Endothelial cell of umbilical vein (primary cell): ENCODE data around the gene CTBP2. TPM values are rescaled to one million over a fixed set of nuclear protein-coding genes. Genes with fewer than 3 reads are reported as not detected.

Source experiments
- BruUV-seq: library from RNA; stranded (reverse); fragments of 400-500 nt; replicated peaks from 2 replicates; lab custom pipeline; 2021; lab: Mats Ljungman, UMichigan
- CTCF ChIA-PET: fragments of 300-600, 350-600 bp; sonication (Branson Sonifier 250); formaldehyde crosslinking; loops from one replicate; lab custom pipeline; 2021; ENCODE audit warnings: antibody characterized with exemption, inconsistent platforms; lab: Charles Lee
- POLR2A ChIA-PET: fragments of 300-600, 350-600 bp; sonication (Branson Sonifier 250); formaldehyde crosslinking; loops from one replicate; lab custom pipeline; 2021; ENCODE audit warnings: antibody characterized with exemption, inconsistent platforms; lab: Charles Lee
- DNase-seq: peaks from one replicate; pipeline ENCODE4 v3.0.0-alpha.2; 2011; ENCODE audit warnings: low read depth, low spot score
- FAIRE-seq: peaks from 2 replicates; lab custom pipeline; 2011; peaks lifted over from hg19 to GRCh38; lab: Jason Lieb, UNC
- H2AFZ ChIP-seq: 2 replicates; pipeline ENCODE4 v1.6.0; 2012; ENCODE audit warnings: low read depth, low read length, control low read depth, inconsistent platforms
- H3K27ac ChIP-seq: 2 replicates; pipeline ENCODE4 v1.5.1; 2011; ENCODE audit warnings: low read depth, mild to moderate bottlenecking, control low read depth, low read length, moderate library complexity; ENCODE audit not compliant: insufficient read depth
- H3K27me3 ChIP-seq, 2 experiments: 2 replicates each; pipeline versions ENCODE4 v1.6.0 to v1.6.1; 2011; ENCODE audit warnings: low read length in 2 of 2, mixed read lengths in 1 of 2; ENCODE audit not compliant: control insufficient read depth in 2 of 2, insufficient read depth in 2 of 2
- H3K36me3 ChIP-seq, 2 experiments: 2 replicates in 1 of 2; 3 replicates in 1 of 2; pipeline ENCODE4 v1.5.1; 2011; ENCODE audit warnings: low read length in 2 of 2, mild to moderate bottlenecking in 1 of 2, moderate library complexity in 1 of 2; ENCODE audit not compliant: control insufficient read depth in 2 of 2, insufficient read depth in 2 of 2; ENCODE audit errors: extremely low read depth in 1 of 2
- H3K4me1 ChIP-seq: 3 replicates; pipeline ENCODE4 v1.5.1; 2011; ENCODE audit warnings: mild to moderate bottlenecking, low read length; ENCODE audit not compliant: control insufficient read depth, insufficient read depth; ENCODE audit errors: extremely low read depth
- H3K4me2 ChIP-seq: 2 replicates; pipeline ENCODE4 v1.6.1; 2011; ENCODE audit warnings: low read length, control low read depth, mixed read lengths; ENCODE audit not compliant: insufficient read depth
- H3K4me3 ChIP-seq, 3 experiments: fragments of 200-600 bp in 1 of 3; sonication (generic), shearing (Covaris generic) in 1 of 3; replicated peaks in 1 of 3; 2 replicates each; pipeline ENCODE4 v1.5.1; 2011 to 2016; ENCODE audit warnings: control low read depth in 3 of 3, low read length in 3 of 3, mild to moderate bottlenecking in 2 of 3, inconsistent platforms in 1 of 3, low read depth in 1 of 3, moderate library complexity in 1 of 3; ENCODE audit not compliant: insufficient read depth in 1 of 3
- H3K79me2 ChIP-seq: 2 replicates; pipeline ENCODE4 v1.6.0; 2012; ENCODE audit warnings: low read length, inconsistent platforms; ENCODE audit not compliant: control insufficient read depth, insufficient read depth
- H3K9ac ChIP-seq: replicated peaks from 2 replicates; pipeline ENCODE3; 2011; ENCODE audit warnings: low read length, control low read depth; ENCODE audit not compliant: insufficient read depth; ENCODE audit errors: extremely low read depth
- H3K9me1 ChIP-seq: replicated peaks from 3 replicates; pipeline ENCODE4 v1.6.0; 2011; ENCODE audit warnings: mild to moderate bottlenecking, low read length; ENCODE audit not compliant: control insufficient read depth, insufficient read depth; ENCODE audit errors: extremely low read depth
- H3K9me3 ChIP-seq: replicated peaks from 2 replicates; pipeline ENCODE4 v1.5.1; 2012; ENCODE audit warnings: low read length, inconsistent platforms; ENCODE audit not compliant: control insufficient read depth, insufficient read depth
- H4K20me1 ChIP-seq: replicated peaks from 2 replicates; pipeline ENCODE3; 2011; ENCODE audit warnings: mild to moderate bottlenecking, low read length; ENCODE audit not compliant: control insufficient read depth, insufficient read depth; ENCODE audit errors: extremely low read depth
- CTCF ChIP-seq, 2 donors: IDR thresholded peaks; 1 replicate in 1 of 2; 2 replicates in 1 of 2; pipeline ENCODE4 v1.5.1; 2011; ENCODE audit warnings: low read length in 2 of 2, mild to moderate bottlenecking in 2 of 2, moderate library complexity in 2 of 2, control low read depth in 1 of 2, inconsistent platforms in 1 of 2, low read depth in 1 of 2; ENCODE audit not compliant: insufficient read depth in 1 of 2; ENCODE audit errors: extremely low read depth in 1 of 2
- EZH2 ChIP-seq: IDR thresholded peaks from 2 replicates; pipeline ENCODE4 v1.6.1; 2012; ENCODE audit warnings: borderline replicate concordance, low read depth, mild to moderate bottlenecking, moderate library complexity, low read length, inconsistent platforms; ENCODE audit not compliant: severe bottlenecking
- FOS ChIP-seq: IDR thresholded peaks from 2 replicates; pipeline ENCODE4 v1.6.1; 2011; ENCODE audit warnings: mild to moderate bottlenecking, low read length, moderate library complexity, borderline replicate concordance; ENCODE audit not compliant: insufficient read depth
- GATA2 ChIP-seq: IDR thresholded peaks from 2 replicates; pipeline ENCODE4 v1.7.0; 2011; ENCODE audit warnings: low read depth, mild to moderate bottlenecking, moderate library complexity, mixed read lengths, low read length; ENCODE audit not compliant: insufficient read length, insufficient read depth
- JUN ChIP-seq: IDR thresholded peaks from 2 replicates; pipeline ENCODE4 v1.6.1; 2011; ENCODE audit warnings: borderline replicate concordance, low read depth; ENCODE audit not compliant: insufficient read length, insufficient read depth
- MYC ChIP-seq: IDR thresholded peaks from one replicate; pipeline ENCODE4 v1.6.1; 2011; ENCODE audit warnings: mild to moderate bottlenecking, low read depth, low read length
- POLR2A ChIP-seq: IDR thresholded peaks from 2 replicates; pipeline ENCODE4 v1.6.1; 2012; ENCODE audit warnings: low read depth, mild to moderate bottlenecking, control low read depth, low read length
- POLR2AphosphoS5 ChIP-seq: IDR thresholded peaks from 2 replicates; pipeline ENCODE4 v1.6.1; 2012; ENCODE audit warnings: low read depth, mild to moderate bottlenecking, control low read depth, low read length, moderate library complexity; ENCODE audit not compliant: insufficient read depth
- dilution Hi-C: fragments of 300-500 bp; cut with MboI; formaldehyde crosslinking; loops from one replicate; pipeline ENCODE4 v1.15.0; 2019; ENCODE audit warnings: low sequenced_read_pairs; ENCODE audit not compliant: extremely low pct_ligation_motif_present
- intact Hi-C: fragments of 100-400 bp; cut with micrococcal nuclease; formaldehyde crosslinking; loops from one replicate; pipeline ENCODE4 v1.10.0; 2022
- polyA plus RNA-seq, 4 experiments: library from polyadenylated mRNA; depleted of rRNA in 3 of 4; stranded (reverse) in 3 of 4; unstranded in 1 of 4; fragments of >200 nt; gene quantifications; 2 replicates each; pipeline versions ENCODE4 v1.2.1 to v1.2.3, GENCODE V29; 2011 to 2012; ENCODE audit warnings: missing spikeins in 1 of 4
- total RNA-seq: library from RNA; stranded (reverse); gene quantifications from 2 replicates; pipeline ENCODE4 v1.2.3, GENCODE V29; 2021
- TF ChIP-seq, protein P1 (sequence below): IDR thresholded peaks from 2 replicates; pipeline ENCODE4 v1.6.1; 2011; ENCODE audit not compliant: insufficient read depth, insufficient read length

The CTBP2 gene
- total and polyA plus RNA-seq, 2 donors (not counting 3 experiments of a cell fraction or from before 2014, with no cell fraction given): 118 to 128 TPM

GRCh38 chr10:125037145-125037877 lies 123.1 kb downstream of the CTBP2 start:
- Histone ChIP-seq H2AFZ (no peak overlapping the region), H3K4me3 (no peak overlapping the region), H3K27ac (no peak overlapping the region), H3K79me2 (peaks cover 89% of the 10 kb centered on the region), H3K27me3 (no peaks in the 10 kb centered on the region), H3K9me3 (no peaks in the 10 kb centered on the region), H3K9me1 (no peaks in the 10 kb centered on the region), H3K4me1 (peaks cover 12% of the 10 kb centered on the region), H3K4me2 (no peak overlapping the region), H3K36me3 (peaks cover 0 to 17% of the 10 kb centered on the region in 2 experiments), H4K20me1 (no peaks in the 10 kb centered on the region), H3K9ac (no peak overlapping the region)
- no peak for FAIRE-seq
- BruUV-seq: no TSS peak
- dilution Hi-C loops: no loop called here
- CTCF ChIA-PET: interaction anchor here (3.3 kb wide), 1 partner anchor 11 kb away, joined by 28 read pairs; no protein-coding TSS in a partner anchor
- DNase-seq: no peak
- TF ChIP-seq MYC: no peak
- no peak for TF ChIP-seq POLR2A
- TF ChIP-seq CTCF (IDR thresholded peaks at IDR 0.05; ENCODE audit: extremely low read depth in 1 of 2, insufficient read depth in 1 of 2, low read depth in 1 of 2, low read length in 2 of 2): no peak
- TF ChIP-seq EZH2: no peak
- no peak for TF ChIP-seq FOS
- TF ChIP-seq JUN: no peak
- TF ChIP-seq POLR2AphosphoS5: no peak
- no peak for TF ChIP-seq GATA2
- TF ChIP-seq, protein P1, sequence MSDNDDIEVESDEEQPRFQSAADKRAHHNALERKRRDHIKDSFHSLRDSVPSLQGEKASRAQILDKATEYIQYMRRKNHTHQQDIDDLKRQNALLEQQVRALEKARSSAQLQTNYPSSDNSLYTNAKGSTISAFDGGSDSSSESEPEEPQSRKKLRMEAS: no peak
- POLR2A ChIA-PET: no interaction called here
- intact Hi-C loops: no loop called here
